ENCODE results near the gene VPS13A. TPM values are rescaled to one million over a fixed set of nuclear protein-coding genes. Genes with fewer than 3 reads are reported as not detected.
"Not testable (repeated sequence)": the region's sequence is repeated elsewhere in the genome, so short reads cannot be mapped to it uniquely, and the experiment has no call there.

VPS13A gene
- total RNA-seq, 1 experiment from 2014 or later = 32.2 TPM

DNA sequence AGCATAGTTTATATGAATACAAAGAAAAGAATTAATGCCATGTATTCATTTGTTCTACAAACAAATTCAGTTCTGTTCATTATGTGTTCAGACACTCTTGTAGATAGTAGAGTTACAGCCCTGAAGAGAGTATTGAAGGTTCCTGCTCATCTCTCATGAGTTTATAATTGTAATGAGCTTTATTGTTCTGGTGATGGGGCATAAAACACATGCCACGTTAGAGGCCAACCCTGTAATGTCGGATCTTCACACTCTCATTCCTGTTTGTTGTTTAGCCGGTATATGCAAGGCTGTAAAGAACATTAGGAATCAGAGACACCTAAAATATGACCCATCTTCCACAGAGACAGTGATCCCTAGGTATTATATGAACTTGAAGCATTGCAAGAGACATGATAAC, 214.5 kb downstream of the VPS13A start:
- Histone ChIP-seq H3K9me3 (ENCODE audit: low read depth, low read length, poor library complexity, severe bottlenecking) (no peaks in the 10 kb centered on the region), H3K27me3 (replicated peaks; ENCODE audit: insufficient read depth, low read depth, low read length, poor library complexity) (peaks cover 22% of the 10 kb centered on the region), H3K4me3 (ENCODE audit: low read depth, low read length, poor library complexity, severe bottlenecking) (no peak overlapping the region), H3K27ac (ENCODE audit: low read depth, low read length, poor library complexity, severe bottlenecking) (no peak overlapping the region), H3K4me1 (ENCODE audit: insufficient read depth, low read length, poor library complexity, severe bottlenecking) (no peaks in the 10 kb centered on the region), H3K36me3 (ENCODE audit: insufficient read depth, low read length, poor library complexity, severe bottlenecking) (no peaks in the 10 kb centered on the region)
- intact Hi-C loops (cut with micrococcal nuclease; ENCODE audit: unreplicated experiment) = no loop called here
- ChIA-PET POLR2A (ENCODE audit: low non-redundant PET) (no interaction called here), CTCF (no interaction called here)
- no peak for DNase-seq (ENCODE audit: low spot score)
- TF ChIP-seq, protein P1, sequence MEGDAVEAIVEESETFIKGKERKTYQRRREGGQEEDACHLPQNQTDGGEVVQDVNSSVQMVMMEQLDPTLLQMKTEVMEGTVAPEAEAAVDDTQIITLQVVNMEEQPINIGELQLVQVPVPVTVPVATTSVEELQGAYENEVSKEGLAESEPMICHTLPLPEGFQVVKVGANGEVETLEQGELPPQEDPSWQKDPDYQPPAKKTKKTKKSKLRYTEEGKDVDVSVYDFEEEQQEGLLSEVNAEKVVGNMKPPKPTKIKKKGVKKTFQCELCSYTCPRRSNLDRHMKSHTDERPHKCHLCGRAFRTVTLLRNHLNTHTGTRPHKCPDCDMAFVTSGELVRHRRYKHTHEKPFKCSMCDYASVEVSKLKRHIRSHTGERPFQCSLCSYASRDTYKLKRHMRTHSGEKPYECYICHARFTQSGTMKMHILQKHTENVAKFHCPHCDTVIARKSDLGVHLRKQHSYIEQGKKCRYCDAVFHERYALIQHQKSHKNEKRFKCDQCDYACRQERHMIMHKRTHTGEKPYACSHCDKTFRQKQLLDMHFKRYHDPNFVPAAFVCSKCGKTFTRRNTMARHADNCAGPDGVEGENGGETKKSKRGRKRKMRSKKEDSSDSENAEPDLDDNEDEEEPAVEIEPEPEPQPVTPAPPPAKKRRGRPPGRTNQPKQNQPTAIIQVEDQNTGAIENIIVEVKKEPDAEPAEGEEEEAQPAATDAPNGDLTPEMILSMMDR (conservative IDR thresholded peaks at IDR 0.05; ENCODE audit: low read depth, low read length) = no peak
- TF ChIP-seq EZH2 (IDR thresholded peaks at IDR 0.05; ENCODE audit: borderline replicate concordance, low read depth, low read length, poor library complexity, severe bottlenecking) = no peak
- BruUV-seq (replicated peaks) = no TSS peak

DNA sequence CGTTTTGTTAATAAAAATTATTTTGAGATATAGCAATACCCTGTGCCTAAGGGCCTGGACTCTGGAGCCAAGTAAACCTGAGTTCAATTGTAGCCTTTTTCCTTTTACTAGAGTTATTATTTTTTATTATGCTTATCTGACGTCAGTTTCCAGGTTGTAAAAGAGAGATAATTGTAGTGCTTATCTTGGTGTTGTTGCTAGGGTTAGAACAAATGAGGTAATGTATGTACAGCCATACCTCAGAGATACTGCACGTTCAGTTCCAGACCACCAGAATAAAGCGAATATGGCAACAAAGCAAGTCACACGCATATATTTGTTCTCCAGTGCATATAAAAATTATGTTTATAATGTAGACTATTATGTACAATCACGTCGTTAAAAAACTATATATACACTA, 215.0 kb downstream of the VPS13A start:
- no TSS peak for BruUV-seq (replicated peaks)
- TF ChIP-seq, protein P1 (conservative IDR thresholded peaks at IDR 0.05; ENCODE audit: low read depth, low read length) = no peak
- no peak overlapping the region for H3K4me3 ChIP-seq (ENCODE audit: low read depth, low read length, poor library complexity, severe bottlenecking)
- DNase-seq (ENCODE audit: low spot score) = no peak
- peaks cover 22% of the 10 kb centered on the region for H3K27me3 ChIP-seq (replicated peaks; ENCODE audit: insufficient read depth, low read depth, low read length, poor library complexity)
- H3K36me3 ChIP-seq (ENCODE audit: insufficient read depth, low read length, poor library complexity, severe bottlenecking) = no peaks in the 10 kb centered on the region
- intact Hi-C loops (cut with micrococcal nuclease; ENCODE audit: unreplicated experiment) = no loop called here
- H3K27ac ChIP-seq (ENCODE audit: low read depth, low read length, poor library complexity, severe bottlenecking) = no peak overlapping the region
- H3K9me3 ChIP-seq (ENCODE audit: low read depth, low read length, poor library complexity, severe bottlenecking) = no peaks in the 10 kb centered on the region
- ChIA-PET POLR2A (ENCODE audit: low non-redundant PET) (no interaction called here), CTCF (no interaction called here)
- H3K4me1 ChIP-seq (ENCODE audit: insufficient read depth, low read length, poor library complexity, severe bottlenecking) = no peaks in the 10 kb centered on the region

DNA sequence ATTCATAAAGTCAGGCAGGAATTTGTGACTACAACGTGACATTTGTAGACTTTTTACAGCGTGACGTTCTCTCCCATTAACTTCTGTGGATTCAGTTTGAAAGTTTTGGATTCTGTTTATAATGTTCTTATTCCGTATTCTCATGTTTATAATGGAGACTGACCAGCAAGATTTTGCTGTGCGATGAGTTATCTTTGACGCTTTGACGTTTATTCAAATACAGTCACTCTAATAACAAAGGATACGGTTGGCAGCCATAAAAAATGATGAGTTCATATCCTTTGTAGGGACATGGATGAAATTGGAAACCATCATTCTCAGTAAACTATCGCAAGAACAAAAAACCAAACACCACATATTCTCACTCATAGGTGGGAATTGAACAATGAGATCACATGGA, 221.2 kb downstream of the VPS13A start:
- POLR2A ChIA-PET (ENCODE audit: low non-redundant PET); H3K36me3 ChIP-seq (ENCODE audit: insufficient read depth, low read length, poor library complexity, severe bottlenecking); intact Hi-C loops (cut with micrococcal nuclease; ENCODE audit: unreplicated experiment); H3K27ac ChIP-seq (ENCODE audit: low read depth, low read length, poor library complexity, severe bottlenecking); DNase-seq (ENCODE audit: low spot score); BruUV-seq (replicated peaks); H3K4me3 ChIP-seq (ENCODE audit: low read depth, low read length, poor library complexity, severe bottlenecking); CTCF ChIA-PET; H3K9me3 ChIP-seq (ENCODE audit: low read depth, low read length, poor library complexity, severe bottlenecking); H3K4me1 ChIP-seq (ENCODE audit: insufficient read depth, low read length, poor library complexity, severe bottlenecking): not testable (repeated sequence)
- H3K27me3 ChIP-seq (replicated peaks; ENCODE audit: insufficient read depth, low read depth, low read length, poor library complexity) = peaks cover 23% of the 10 kb centered on the region

DNA sequence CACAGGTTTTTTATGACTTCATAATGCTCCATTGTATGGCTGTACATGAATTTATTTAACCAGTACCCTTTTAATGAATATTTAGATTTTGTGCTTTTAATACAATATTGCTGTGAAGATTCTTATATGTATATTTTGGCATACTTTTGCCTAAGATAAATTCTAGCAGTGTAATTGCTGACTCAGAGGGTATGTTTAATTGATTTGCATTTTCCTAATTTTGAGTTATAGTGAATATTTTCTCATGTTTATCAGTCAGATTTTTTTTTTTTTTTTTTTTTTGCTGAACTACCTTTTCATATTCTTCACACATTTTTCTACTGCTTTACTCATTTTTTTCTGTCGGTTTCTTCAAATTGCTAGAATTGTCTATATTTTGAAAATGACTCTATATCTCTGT, 222.6 kb downstream of the VPS13A start:
- BruUV-seq (replicated peaks) = no TSS peak
- intact Hi-C loops (cut with micrococcal nuclease; ENCODE audit: unreplicated experiment) = no loop called here
- ChIA-PET POLR2A (ENCODE audit: low non-redundant PET) (no interaction called here), CTCF (no interaction called here)
- DNase-seq (ENCODE audit: low spot score) = no peak
- no peak overlapping the region for H3K27ac ChIP-seq (ENCODE audit: low read depth, low read length, poor library complexity, severe bottlenecking)
- TF ChIP-seq, protein P1 (conservative IDR thresholded peaks at IDR 0.05; ENCODE audit: low read depth, low read length) = no peak
- TF ChIP-seq EZH2 (IDR thresholded peaks at IDR 0.05; ENCODE audit: borderline replicate concordance, low read depth, low read length, poor library complexity, severe bottlenecking) = no peak
- no peaks in the 10 kb centered on the region for H3K4me1 ChIP-seq (ENCODE audit: insufficient read depth, low read length, poor library complexity, severe bottlenecking)
- H3K4me3 ChIP-seq (ENCODE audit: low read depth, low read length, poor library complexity, severe bottlenecking) = no peak overlapping the region
- peaks cover 20% of the 10 kb centered on the region for H3K27me3 ChIP-seq (replicated peaks; ENCODE audit: insufficient read depth, low read depth, low read length, poor library complexity)
- no peaks in the 10 kb centered on the region for H3K36me3 ChIP-seq (ENCODE audit: insufficient read depth, low read length, poor library complexity, severe bottlenecking)
- H3K9me3 ChIP-seq (ENCODE audit: low read depth, low read length, poor library complexity, severe bottlenecking) = no peaks in the 10 kb centered on the region
